MM.1S (cell line): ENCODE results near the gene C20orf96.

Source experiments
- CTCF ChIP-seq: fragments of 300-600 bp; sonication (generic); IDR thresholded peaks from 2 replicates; pipeline ENCODE4 v1.5.1; 2016; ENCODE audit warnings: antibody characterized with exemption, low read length, mixed read lengths
- EZH2 ChIP-seq: fragments of 300-600 bp; sonication (generic); optimal IDR thresholded peaks from 2 replicates; pipeline ENCODE3; 2017; ENCODE audit warnings: low read depth, mild to moderate bottlenecking, antibody characterized with exemption, low read length, mixed read lengths
- EZH2phosphoT487 ChIP-seq: fragments of 300-600 bp; sonication (generic); IDR thresholded peaks from 2 replicates; pipeline ENCODE4 v1.6.1; 2018; ENCODE audit warnings: antibody characterized with exemption, low read length

DNA sequence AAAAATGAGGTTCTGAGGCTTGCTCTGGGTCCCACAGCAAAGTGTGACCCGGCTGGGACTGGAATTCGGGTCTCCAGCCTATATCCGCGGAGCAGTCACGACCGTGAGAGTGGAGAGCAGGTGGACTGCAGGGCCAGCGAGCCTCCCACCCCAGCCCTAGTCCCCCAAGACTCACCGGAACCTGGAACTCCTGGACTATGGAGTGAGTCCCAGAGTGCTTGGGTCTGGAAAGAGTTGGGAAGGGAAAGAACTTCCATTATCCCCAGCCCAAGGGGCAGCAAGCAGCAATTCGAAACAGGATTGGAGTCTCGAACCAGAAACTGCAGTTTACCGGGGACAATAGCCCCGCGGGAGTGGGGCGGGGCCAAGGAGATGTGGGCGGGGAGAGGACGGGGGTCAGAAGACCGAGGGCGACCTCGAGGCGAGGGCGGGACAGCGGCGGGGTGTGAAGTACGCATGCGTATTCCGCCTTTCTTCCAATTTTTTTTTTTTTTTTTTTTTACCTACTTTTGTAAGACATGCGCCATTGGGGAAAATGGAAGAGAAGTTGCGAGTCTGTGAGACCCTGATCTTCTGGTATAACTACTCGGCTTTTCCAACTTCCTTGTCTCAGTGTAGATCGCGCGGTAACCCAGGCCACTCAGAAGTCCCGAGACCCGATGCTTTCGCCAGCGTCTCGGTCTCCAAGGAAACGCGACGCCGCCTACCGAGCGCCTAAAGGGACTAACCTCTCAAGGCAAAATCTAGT lies at the start of gene C20orf96:
- TF ChIP-seq CTCF (no peak; the same call in 1 of the 2 replicates), EZH2 (no peak), EZH2phosphoT487 (no peak)
